Stimulated activated CD4-positive, alpha-beta T cell treated with anti-CD3 and anti-CD28 coated beads, Interleukin-12 subunit alpha, Interleukin-12 subunit beta, amount 100 ng/mL, for 48 hours (primary cell): ENCODE data around the gene METTL2A.
"Not testable (repeated sequence)": the region's sequence is repeated elsewhere in the genome, so short reads cannot be mapped to it uniquely, and the experiment has no call there.

Experiments used
- DNase-seq, 3 donors: peaks; one replicate each; pipeline ENCODE4 v3.0.0-alpha.2; 2020; ENCODE audit warnings: low read depth in 2 of 3, low spot score in 1 of 3

Gene METTL2A

DNA sequence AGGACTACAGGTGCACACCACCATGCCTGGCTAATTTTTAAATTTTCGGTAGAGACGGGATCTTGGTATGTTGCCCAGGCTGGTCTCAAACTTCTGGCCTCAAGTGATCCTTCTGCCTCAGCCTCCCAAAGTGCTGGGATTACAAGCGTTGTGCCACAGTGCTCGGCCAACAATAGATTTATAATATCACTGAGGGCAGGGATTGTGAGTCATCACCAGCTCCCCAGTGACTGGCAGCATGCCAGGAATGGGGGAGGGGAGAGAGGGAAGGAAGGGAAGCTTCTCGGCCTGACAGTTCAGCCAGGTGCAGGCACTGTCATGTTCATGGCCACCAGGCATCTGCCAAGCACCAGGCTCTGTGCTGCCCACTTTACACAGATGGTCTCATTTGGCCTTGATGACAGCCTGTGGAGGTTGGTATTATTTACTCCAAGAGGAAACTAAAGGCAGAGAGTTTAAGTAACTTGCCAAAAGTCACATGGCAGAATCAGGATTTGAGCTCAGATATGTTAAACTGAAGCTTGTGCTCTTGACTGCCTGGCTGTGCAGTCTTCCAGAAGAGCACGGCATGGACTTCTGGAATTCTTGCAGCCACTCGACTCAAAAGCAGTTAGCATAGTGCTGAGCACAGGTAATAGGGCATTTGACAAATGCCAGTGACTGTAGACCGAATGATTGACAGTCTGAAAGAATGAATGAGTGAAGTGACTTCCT is 47.1 kb downstream of the METTL2A start:
- peak; percentile 41 to 44 (median 43) for DNase-seq

DNA sequence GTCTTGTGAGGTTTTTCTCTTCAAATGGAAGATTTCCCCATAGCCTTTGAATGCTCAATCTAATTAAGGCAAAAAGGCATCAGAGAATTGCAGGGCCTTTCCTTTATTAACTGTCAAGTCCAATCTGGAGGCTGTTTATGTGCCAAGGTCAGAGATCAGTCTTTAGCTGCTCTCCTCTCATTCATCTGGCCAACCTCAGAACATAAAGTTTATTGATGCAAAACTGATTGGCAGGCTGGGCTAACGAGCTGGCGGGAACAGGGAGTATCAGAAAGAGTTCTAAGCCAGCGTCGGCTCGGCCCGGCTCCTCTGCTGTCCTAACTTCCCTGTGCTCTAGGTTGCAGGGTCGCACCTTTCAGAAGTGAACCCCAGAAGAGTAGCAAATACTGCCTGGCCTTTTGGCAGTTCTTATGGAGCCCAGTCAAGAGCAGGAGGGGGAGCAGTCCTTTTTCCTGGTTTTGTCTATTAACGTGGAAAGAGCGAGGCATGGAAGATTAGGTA is 47.7 kb downstream of the METTL2A start:
- DNase-seq, result not testable (repeated sequence)

DNA sequence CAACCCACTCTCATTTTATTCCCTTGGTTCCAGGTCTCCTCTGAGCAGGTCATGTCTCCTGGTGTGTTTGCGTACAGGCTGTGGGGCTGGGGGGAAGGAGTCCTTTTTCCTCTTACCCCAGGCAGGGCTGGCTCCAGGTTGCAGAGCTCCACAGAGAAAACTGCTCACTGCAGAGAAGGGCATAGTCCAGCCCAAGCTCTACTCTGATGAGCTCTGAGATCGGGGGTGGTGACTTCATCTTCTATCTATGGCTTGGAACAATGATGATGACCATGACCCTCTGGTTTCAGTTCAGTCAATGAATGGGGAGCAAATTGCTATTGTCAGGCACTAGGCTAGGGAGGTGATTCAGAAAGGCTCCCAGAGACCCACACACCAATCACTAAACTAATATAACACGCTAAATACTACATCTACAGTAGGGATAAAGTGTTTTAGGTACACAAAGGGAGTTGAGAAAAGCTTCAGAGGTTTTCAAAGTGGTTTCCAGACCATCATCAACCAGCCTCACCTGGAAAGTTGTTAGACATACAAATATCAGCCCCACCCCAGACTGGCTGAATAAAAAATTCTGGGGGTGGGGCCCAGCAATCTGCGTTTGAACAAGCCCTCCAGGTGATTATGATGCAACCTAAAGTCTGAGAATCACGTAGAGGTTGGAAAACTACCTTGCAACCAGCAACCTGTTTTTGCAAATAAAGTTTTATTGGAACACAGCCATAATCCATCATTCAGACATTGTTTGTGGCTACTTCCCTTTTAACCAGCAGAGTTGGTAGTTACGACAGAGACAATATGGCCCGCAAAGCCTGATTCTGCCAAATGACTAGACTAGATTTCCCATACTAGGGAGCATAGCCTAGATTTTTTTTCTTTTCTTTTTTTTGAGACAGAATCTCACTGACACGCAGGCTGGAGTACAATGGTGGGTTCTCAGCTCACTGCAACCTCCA is 49.6 kb downstream of the METTL2A start:
- not testable (repeated sequence) for DNase-seq

DNA sequence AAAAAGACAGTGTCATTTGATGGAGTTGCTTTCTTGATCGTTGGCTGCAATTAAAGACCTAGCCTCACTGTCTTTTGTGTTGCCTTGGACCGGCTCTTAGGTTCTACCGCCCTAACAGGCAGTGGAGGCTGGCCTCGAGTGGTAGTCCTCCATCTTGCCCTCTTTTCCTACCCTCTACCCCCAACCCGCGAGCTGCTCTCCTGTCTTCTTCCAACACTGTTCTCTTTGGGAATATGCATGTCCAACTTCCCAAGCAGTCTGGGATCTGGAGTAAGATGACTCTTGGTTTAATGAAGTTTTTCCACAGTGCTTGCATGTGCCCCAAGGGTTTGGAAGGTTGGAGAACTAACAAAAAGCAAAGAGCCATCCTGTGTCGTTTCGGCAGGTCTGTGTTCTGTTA is 53.4 kb downstream of the METTL2A start:
- DNase-seq, result not testable (repeated sequence)

DNA sequence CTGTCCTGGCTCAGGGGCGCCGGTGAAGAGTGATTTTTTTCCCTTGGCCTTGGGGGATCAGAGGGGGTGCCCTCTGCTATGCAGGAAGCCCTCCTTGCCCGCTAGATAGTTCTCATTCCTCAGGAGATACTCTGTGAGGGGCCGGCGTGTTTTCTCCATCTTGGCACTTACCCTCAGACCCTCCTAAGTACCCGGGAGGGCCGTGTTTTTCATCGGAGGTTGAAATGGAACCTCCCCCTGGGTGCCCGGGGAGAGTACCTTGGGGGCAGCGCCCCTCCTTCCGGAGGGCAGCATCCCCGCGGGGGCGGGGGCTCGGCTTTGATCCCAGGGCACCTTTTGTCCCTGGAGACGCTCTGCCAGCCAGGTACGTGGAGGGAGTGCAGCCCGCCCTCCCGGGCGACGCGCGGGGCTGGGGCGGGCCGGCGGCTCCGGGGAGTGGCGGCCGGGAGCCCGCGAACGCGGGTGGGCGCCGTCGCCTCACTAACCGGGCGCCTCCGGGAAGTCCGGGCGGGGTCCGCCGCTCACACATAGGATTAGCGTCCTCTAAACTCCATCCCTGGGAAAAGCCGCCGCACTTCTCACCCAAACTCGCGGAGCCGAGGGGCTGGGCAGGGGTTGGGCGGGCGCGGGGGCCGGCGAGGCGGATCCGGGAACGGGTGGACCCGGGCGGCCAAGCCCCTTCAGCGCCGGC is 54.2 kb downstream of the METTL2A start:
- peak in 1 of 3 donors; percentile 22 for DNase-seq

GRCh38 chr17:62478424-62478879 is 54.8 kb downstream of the METTL2A start, which contains the start of gene TLK2:
Gene TLK2, plus strand, starts transcription at chr17:62478825. Its CDS starts 2,301 bp downstream, at chr17:62481126.
- peak; percentile 62 to 71 (median 70) for DNase-seq

DNA sequence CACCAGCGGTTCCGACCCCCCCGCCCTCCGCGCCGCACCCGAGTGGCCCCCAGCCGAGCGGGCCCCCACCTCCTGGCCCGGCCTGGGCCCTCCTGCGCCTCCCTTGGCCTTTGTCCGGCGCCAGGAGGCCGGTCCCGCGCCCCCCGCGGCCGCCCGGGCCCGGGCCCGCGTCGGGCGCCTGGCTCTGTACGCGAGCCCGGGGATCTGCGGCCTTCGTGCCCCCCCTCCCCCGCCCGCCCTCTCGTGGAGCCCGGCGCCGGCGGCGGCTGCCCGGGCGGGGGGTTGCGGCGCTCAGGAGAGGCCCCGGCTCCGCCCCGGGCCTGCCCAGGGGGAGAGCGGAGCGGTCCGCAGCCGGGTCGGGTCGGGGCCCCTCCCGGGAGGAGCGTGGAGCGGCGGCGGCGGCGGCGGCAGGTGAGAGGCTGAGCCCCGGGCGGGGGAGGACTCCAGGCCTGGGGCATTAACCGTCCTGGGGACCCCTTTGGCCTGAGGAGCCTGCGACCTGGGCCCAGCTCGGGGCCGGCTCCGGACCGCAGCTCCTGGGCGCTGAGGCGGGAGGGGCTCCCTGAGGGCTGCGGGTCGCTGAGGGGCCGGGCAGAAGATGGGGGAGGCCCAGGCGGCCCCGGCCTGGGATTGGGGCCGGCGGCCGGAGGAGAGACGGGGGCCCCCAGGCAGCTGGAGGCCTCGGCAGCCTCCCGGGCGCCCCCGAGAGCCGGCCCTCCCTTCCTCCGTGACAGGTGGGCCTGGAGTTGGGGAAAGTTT is 55.4 kb downstream of the METTL2A start:
- DNase-seq, result peak in 1 of 3 donors; percentile 3

DNA sequence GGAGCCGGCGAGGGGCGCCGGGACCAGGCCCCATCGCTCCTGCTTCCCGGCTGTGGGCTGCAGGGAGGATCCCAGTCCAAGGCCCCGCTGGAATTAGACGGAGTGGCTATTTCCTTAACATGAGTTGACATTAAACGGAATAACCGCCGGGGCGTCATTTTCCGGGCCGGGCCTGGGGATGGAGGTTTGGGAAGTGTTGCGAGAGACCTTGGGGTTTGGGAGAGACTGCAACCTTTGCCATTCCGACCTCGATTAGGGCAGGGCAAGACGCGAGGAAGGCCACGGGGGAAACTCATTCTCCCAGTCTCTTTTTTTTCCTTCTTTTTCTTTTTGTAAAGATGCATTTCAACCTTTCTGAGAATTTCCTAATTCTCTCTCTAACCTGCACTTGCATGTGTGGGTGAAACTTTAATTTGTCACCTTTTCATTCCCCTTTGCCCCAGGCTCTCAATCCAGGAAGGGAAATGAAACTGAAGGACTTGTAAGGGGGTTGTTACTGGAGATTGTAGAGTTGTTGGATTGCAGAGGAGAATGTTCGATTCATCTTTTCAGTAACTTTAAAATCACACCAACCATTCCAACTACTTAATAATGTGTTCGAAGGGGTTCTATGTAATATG is 56.1 kb downstream of the METTL2A start:
- peak in 1 of 3 donors; percentile 5 for DNase-seq

GRCh38 chr17:62482553-62482952 is 58.9 kb downstream of the METTL2A start:
- not testable (repeated sequence) for DNase-seq

- not testable (repeated sequence) for DNase-seq
These were observed 67.3 kb downstream of the METTL2A start for GRCh38 chr17:62490990-62491389.

GRCh38 chr17:62493049-62493655 is 69.5 kb downstream of the METTL2A start:
- DNase-seq, result not testable (repeated sequence)

DNA sequence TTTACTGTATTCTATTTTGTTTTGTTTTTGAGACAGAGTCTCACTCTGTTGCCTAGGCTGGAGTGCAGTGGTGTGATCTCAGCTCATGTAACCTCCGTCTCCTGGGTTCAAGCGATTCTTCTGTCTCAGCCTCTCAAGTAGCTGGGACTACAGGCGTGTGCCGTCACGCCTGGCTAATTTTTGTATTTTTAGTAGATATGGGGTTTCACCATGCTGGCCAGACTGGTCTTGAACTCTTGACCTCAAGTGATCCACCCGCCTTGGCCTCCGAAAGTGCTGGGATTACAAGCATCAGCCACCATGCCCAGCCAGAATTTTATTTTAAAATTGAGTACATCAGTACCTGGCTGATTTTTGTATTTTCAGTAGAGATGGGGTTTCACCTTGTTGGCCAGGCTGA is 70.4 kb downstream of the METTL2A start:
- DNase-seq, result not testable (repeated sequence)

DNA sequence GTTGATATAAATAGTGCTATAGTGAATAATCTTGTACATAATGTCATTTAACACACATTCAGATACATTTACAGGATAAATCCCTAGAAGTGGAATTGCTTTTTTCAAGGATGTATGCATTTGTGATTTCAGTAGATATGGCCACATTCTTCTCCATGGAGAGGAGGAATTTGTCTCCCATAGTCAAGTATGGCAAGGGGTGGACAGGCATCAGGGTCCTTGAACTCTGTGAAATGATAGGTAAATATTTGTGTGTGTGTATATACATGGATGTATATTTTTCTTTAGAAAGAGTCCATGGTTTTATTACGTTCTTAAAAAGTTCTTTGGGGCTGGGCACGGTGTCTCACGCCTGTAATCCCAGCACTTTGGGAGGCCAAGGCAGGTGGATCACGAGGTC is 72.6 kb downstream of the METTL2A start:
- DNase-seq, result not testable (repeated sequence)

GRCh38 chr17:62498796-62499195 is 75.1 kb downstream of the METTL2A start:
- DNase-seq, result not testable (repeated sequence)
